ENCODE data around the gene STX3.
"Not testable (repeated sequence)": the region's sequence is repeated elsewhere in the genome, so short reads cannot be mapped to it uniquely, and the experiment has no call there.

DNA sequence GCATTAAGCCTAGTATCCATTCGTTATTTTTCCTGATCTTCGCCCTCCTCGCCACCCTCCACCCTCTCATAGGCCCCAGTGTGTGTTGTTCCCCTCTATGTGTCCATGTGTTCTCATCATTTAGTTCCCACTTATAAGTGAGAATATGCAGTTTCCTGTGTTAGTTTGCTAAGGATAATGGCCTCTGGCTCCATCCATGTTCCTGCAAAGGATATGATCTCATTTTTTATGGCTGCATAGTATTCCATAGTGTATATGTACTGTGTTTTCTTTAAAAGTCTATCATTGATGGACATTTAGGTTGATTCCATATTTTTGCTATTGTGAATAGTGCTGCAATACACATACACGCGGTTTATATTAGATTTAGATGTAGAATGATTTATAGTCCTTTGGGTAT is 96.2 kb downstream of the STX3 start:
- TF ChIP-seq, protein P1, sequence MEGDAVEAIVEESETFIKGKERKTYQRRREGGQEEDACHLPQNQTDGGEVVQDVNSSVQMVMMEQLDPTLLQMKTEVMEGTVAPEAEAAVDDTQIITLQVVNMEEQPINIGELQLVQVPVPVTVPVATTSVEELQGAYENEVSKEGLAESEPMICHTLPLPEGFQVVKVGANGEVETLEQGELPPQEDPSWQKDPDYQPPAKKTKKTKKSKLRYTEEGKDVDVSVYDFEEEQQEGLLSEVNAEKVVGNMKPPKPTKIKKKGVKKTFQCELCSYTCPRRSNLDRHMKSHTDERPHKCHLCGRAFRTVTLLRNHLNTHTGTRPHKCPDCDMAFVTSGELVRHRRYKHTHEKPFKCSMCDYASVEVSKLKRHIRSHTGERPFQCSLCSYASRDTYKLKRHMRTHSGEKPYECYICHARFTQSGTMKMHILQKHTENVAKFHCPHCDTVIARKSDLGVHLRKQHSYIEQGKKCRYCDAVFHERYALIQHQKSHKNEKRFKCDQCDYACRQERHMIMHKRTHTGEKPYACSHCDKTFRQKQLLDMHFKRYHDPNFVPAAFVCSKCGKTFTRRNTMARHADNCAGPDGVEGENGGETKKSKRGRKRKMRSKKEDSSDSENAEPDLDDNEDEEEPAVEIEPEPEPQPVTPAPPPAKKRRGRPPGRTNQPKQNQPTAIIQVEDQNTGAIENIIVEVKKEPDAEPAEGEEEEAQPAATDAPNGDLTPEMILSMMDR (IDR thresholded peaks at IDR 0.05): not testable (repeated sequence)
- not testable (repeated sequence) for TF ChIP-seq POLR2A (IDR thresholded peaks at IDR 0.05)
